NOMO-1 (cell line): ENCODE measurements around the gene LRRC27.

ENCODE experiments used
- DNase-seq, 2 experiments: peaks; one replicate each; lab custom pipeline; 2025; ENCODE audit not compliant: unreplicated experiment in 2 of 2; lab: John Stamatoyannopoulos, UW

The LRRC27 gene

GRCh38 chr10:132399117-132400035 lies 67.4 kb downstream of the LRRC27 start:
- no peak for DNase-seq

GRCh38 chr10:132400041-132400546 lies 68.1 kb downstream of the LRRC27 start:
- DNase-seq = no peak

- DNase-seq = no peak
Measured at GRCh38 chr10:132400547-132401151, 68.7 kb downstream of the LRRC27 start.

- no peak for DNase-seq
Measured at GRCh38 chr10:132401401-132402118, 69.6 kb downstream of the LRRC27 start.

- no peak for DNase-seq
Measured at GRCh38 chr10:132402781-132403241, 70.8 kb downstream of the LRRC27 start.

- DNase-seq = no peak
Measured at GRCh38 chr10:132403511-132404168, 71.6 kb downstream of the LRRC27 start.

- DNase-seq = no peak
Measured at GRCh38 chr10:132404169-132404880, 72.3 kb downstream of the LRRC27 start.

GRCh38 chr10:132404911-132405462 lies 73.0 kb downstream of the LRRC27 start:
- no peak for DNase-seq

- no peak for DNase-seq
Measured at GRCh38 chr10:132405463-132405991, 73.5 kb downstream of the LRRC27 start.

GRCh38 chr10:132406181-132406580 lies 74.2 kb downstream of the LRRC27 start:
- DNase-seq = no peak

- no peak for DNase-seq
Measured at GRCh38 chr10:132406750-132407149, 74.8 kb downstream of the LRRC27 start.

GRCh38 chr10:132407243-132407746 lies 75.3 kb downstream of the LRRC27 start:
- DNase-seq = no peak

GRCh38 chr10:132407846-132408278 lies 75.9 kb downstream of the LRRC27 start:
- no peak for DNase-seq

GRCh38 chr10:132408367-132408781 lies 76.4 kb downstream of the LRRC27 start:
- no peak for DNase-seq

- DNase-seq = no peak
Measured at GRCh38 chr10:132408823-132409666, 77.1 kb downstream of the LRRC27 start.

- DNase-seq = no peak
Measured at GRCh38 chr10:132409667-132410028, 77.7 kb downstream of the LRRC27 start.

GRCh38 chr10:132410056-132410778 lies 78.2 kb downstream of the LRRC27 start:
- no peak for DNase-seq
